Natural killer cell (primary cell): Measurements from ENCODE around the gene MGAT4C. TPM values are rescaled to one million over a fixed set of nuclear protein-coding genes. Genes with fewer than 3 reads are reported as not detected.

ENCODE experiments used
- ATAC-seq, 3 donors: fragments of 150-1000 bp in 2 of 3; fragments of 200-7000 bp in 1 of 3; cut with Tn5 transposase; 1 replicate in 1 of 3; 2 replicates in 2 of 3; pipeline ENCODE4 v1.10.0; 2021; ENCODE audit warnings: mild to moderate bottlenecking in 2 of 3, moderate library complexity in 2 of 3
- DNase-seq, 2 donors: peaks; one replicate each; pipeline versions ENCODE4 v3.0.0 to v3.0.0-alpha.2; 2013 to 2021; ENCODE audit warnings: mixed read lengths in 1 of 2
- H3K27ac ChIP-seq: one replicate; pipeline ENCODE4 v1.5.1; 2013; ENCODE audit warnings: mild to moderate bottlenecking, low read length
- H3K27me3 ChIP-seq: one replicate; pipeline ENCODE4 v1.6.1; 2013; ENCODE audit warnings: low read length; ENCODE audit not compliant: control insufficient read depth, insufficient read depth
- H3K36me3 ChIP-seq: one replicate; pipeline ENCODE4 v1.6.1; 2013; ENCODE audit warnings: low read length; ENCODE audit not compliant: control insufficient read depth, insufficient read depth
- H3K4me1 ChIP-seq: one replicate; pipeline ENCODE4 v1.6.1; 2013; ENCODE audit warnings: low read length; ENCODE audit not compliant: control insufficient read depth, insufficient read depth
- H3K4me3 ChIP-seq: one replicate; pipeline ENCODE4 v1.5.1; 2013; ENCODE audit warnings: low read length
- H3K9me3 ChIP-seq: one replicate; pipeline ENCODE4 v1.6.1; 2013; ENCODE audit warnings: low read length; ENCODE audit not compliant: control insufficient read depth, insufficient read depth
- H3K27ac Mint-ChIP-seq, 2 donors: one replicate each; pipeline ENCODE4 v1.8.0; 2022; ENCODE audit warnings: mild to moderate bottlenecking in 2 of 2, mixed read lengths in 2 of 2, moderate library complexity in 1 of 2
- H3K27me3 Mint-ChIP-seq, 2 donors: one replicate each; pipeline ENCODE4 v1.8.0; 2022; ENCODE audit warnings: low read depth in 2 of 2, mixed read lengths in 2 of 2
- H3K36me3 Mint-ChIP-seq: one replicate; pipeline ENCODE4 v1.8.0; 2022; ENCODE audit warnings: mixed read lengths
- H3K4me1 Mint-ChIP-seq, 2 donors: one replicate each; pipeline ENCODE4 v1.8.0; 2022; ENCODE audit warnings: mixed read lengths in 2 of 2
- H3K4me3 Mint-ChIP-seq: one replicate; pipeline ENCODE4 v1.8.0; 2022; ENCODE audit warnings: mild to moderate bottlenecking, moderate library complexity, mixed read lengths
- H3K9me3 Mint-ChIP-seq, 2 donors: one replicate each; pipeline ENCODE4 v1.8.0; 2022; ENCODE audit warnings: mixed read lengths in 2 of 2
- CTCF ChIP-seq: fragments of 200-600 bp; IDR thresholded peaks from one replicate; pipeline ENCODE4 v1.8.0; 2022; ENCODE audit warnings: antibody characterized with exemption
- WGBS: methylation state at CpG from one replicate; pipeline ENCODE4 v1.1.7; 2013; ENCODE audit warnings: missing lambda C conversion rate; ENCODE audit not compliant: insufficient coverage; 5-methylcytosine and 5-hydroxymethylcytosine counted together
- intact Hi-C: fragments of 100-400 bp; cut with micrococcal nuclease; formaldehyde crosslinking; loops from one replicate; pipeline ENCODE4 v1.14.2; 2022
- total RNA-seq, 4 donors: library from RNA; stranded (reverse); fragments of 120-200 nt in 1 of 4; gene quantifications; one replicate each; pipeline versions ENCODE4 v1.2.3 to v1.2.4, GENCODE V29; 2013 to 2022

Gene MGAT4C
- total RNA-seq, 3 donors from 2014 or later (not counting 1 experiment from before 2014, with no cell fraction given) = not detected

- Histone ChIP-seq H3K27me3 (no peaks in the 10 kb centered on the region), H3K36me3 (no peaks in the 10 kb centered on the region), H3K4me1 (no peaks in the 10 kb centered on the region), H3K27ac (no peak overlapping the region), H3K9me3 (no peaks in the 10 kb centered on the region), H3K4me3 (no peak overlapping the region)
- peaks cover 0 to 2% of the 10 kb centered on the region in 2 donors for H3K9me3 Mint-ChIP-seq
- TF ChIP-seq CTCF = no peak
- intact Hi-C loops = no loop called here
- H3K4me3 Mint-ChIP-seq = no peak overlapping the region
- H3K27ac Mint-ChIP-seq = no peak overlapping the region
- WGBS = 90% methylated on average over 12 of the region's 12 CpGs
- H3K36me3 Mint-ChIP-seq = no peaks in the 10 kb centered on the region
- DNase-seq (no peak), ATAC-seq (no peak)
- H3K27me3 Mint-ChIP-seq = no peaks in the 10 kb centered on the region
- no peaks in the 10 kb centered on the region for H3K4me1 Mint-ChIP-seq
Observed at GRCh38 chr12:85947286-85947685, 308.9 kb downstream of the MGAT4C start.

GRCh38 chr12:85946375-85946774 lies 309.8 kb downstream of the MGAT4C start:
- TF ChIP-seq CTCF = no peak
- Histone ChIP-seq H3K4me1 (no peaks in the 10 kb centered on the region), H3K36me3 (no peaks in the 10 kb centered on the region), H3K4me3 (no peak overlapping the region), H3K9me3 (no peaks in the 10 kb centered on the region), H3K27ac (no peak overlapping the region), H3K27me3 (no peaks in the 10 kb centered on the region)
- intact Hi-C loops = no loop called here
- DNase-seq (no peak), ATAC-seq (no peak)
- no peaks in the 10 kb centered on the region for H3K36me3 Mint-ChIP-seq
- H3K27ac Mint-ChIP-seq = no peak overlapping the region
- H3K27me3 Mint-ChIP-seq = no peaks in the 10 kb centered on the region
- no peaks in the 10 kb centered on the region for H3K4me1 Mint-ChIP-seq
- H3K9me3 Mint-ChIP-seq = peaks cover 0 to 2% of the 10 kb centered on the region in 2 donors
- no peak overlapping the region for H3K4me3 Mint-ChIP-seq
- 94% methylated on average over 5 of the region's 5 CpGs for WGBS

GRCh38 chr12:85927166-85927565 lies 329.0 kb downstream of the MGAT4C start:
- H3K9me3 ChIP-seq = no peaks in the 10 kb centered on the region
- H3K4me3 ChIP-seq = no peak overlapping the region
- H3K9me3 Mint-ChIP-seq = no peaks in the 10 kb centered on the region
- H3K27ac Mint-ChIP-seq = no peak overlapping the region
- intact Hi-C loops = no loop called here
- H3K27me3 Mint-ChIP-seq = no peaks in the 10 kb centered on the region
- H3K27me3 ChIP-seq = no peaks in the 10 kb centered on the region
- no peak for DNase-seq
- no peak for ATAC-seq
- no peak overlapping the region for H3K4me3 Mint-ChIP-seq
- H3K27ac ChIP-seq = no peak overlapping the region
- no peaks in the 10 kb centered on the region for H3K4me1 Mint-ChIP-seq
- H3K36me3 Mint-ChIP-seq = no peaks in the 10 kb centered on the region
- no peak for TF ChIP-seq CTCF
- H3K4me1 ChIP-seq = no peaks in the 10 kb centered on the region
- H3K36me3 ChIP-seq = no peaks in the 10 kb centered on the region

GRCh38 chr12:85923767-85924331 lies 332.3 kb downstream of the MGAT4C start:
- no peaks in the 10 kb centered on the region for H3K4me1 Mint-ChIP-seq
- no peaks in the 10 kb centered on the region for H3K36me3 ChIP-seq

More at GRCh38 chr12:85923767-85924331, 332.3 kb downstream of the MGAT4C start:
- H3K9me3 ChIP-seq = no peaks in the 10 kb centered on the region
- WGBS = no CpG with 5 or more reads among the region's 1 CpG
- Mint-ChIP-seq H3K4me3 (no peak overlapping the region), H3K9me3 (no peaks in the 10 kb centered on the region), H3K27me3 (no peaks in the 10 kb centered on the region), H3K27ac (no peak overlapping the region), H3K36me3 (no peaks in the 10 kb centered on the region)
- intact Hi-C loops = loop anchor here (5.0 kb wide), 1 partner anchor 1052 kb away; no protein-coding TSS in a partner anchor
- peak; percentile 16 for TF ChIP-seq CTCF
- H3K4me3 ChIP-seq = no peak overlapping the region
- no peak overlapping the region for H3K27ac ChIP-seq
- ATAC-seq (no peak), DNase-seq (no peak)
- no peaks in the 10 kb centered on the region for H3K27me3 ChIP-seq
- no peaks in the 10 kb centered on the region for H3K4me1 ChIP-seq
